M059J (cell line): ENCODE measurements around the gene OBSCN. TPM values are rescaled to one million over a fixed set of nuclear protein-coding genes. Genes with fewer than 3 reads are reported as not detected.

Experiments used
- DNase-seq: peaks from one replicate; pipeline ENCODE4 v3.0.0-alpha.2; 2012; ENCODE audit warnings: low read depth
- total RNA-seq: library from RNA; depleted of rRNA; stranded (reverse); fragments of >200 nt; shearing (Covaris generic); gene quantifications from 2 replicates; pipeline ENCODE4 v1.2.3, GENCODE V29; 2014

OBSCN gene
- total RNA-seq, 1 experiment from 2014 or later, result 1.9 TPM

GRCh38 chr1:228307218-228308023 lies 99.6 kb downstream of the OBSCN start:
- no peak for DNase-seq

GRCh38 chr1:228308085-228308601 lies 100.3 kb downstream of the OBSCN start:
- no peak for DNase-seq

GRCh38 chr1:228308628-228309325 lies 100.9 kb downstream of the OBSCN start:
- DNase-seq, result no peak

GRCh38 chr1:228309326-228310067 lies 101.7 kb downstream of the OBSCN start:
- no peak for DNase-seq

- DNase-seq, result no peak
Measured at GRCh38 chr1:228310162-228310792, 102.4 kb downstream of the OBSCN start.

GRCh38 chr1:228311091-228311490 lies 103.2 kb downstream of the OBSCN start:
- DNase-seq, result no peak

- DNase-seq, result no peak
Measured at GRCh38 chr1:228312136-228312764, 104.4 kb downstream of the OBSCN start.

GRCh38 chr1:228313536-228314277 lies 105.9 kb downstream of the OBSCN start:
- DNase-seq, result no peak

- no peak for DNase-seq
Measured at GRCh38 chr1:228314315-228314657, 106.4 kb downstream of the OBSCN start.

- DNase-seq, result no peak
Measured at GRCh38 chr1:228314658-228315483, 107.0 kb downstream of the OBSCN start.

- no peak for DNase-seq
Measured at GRCh38 chr1:228315484-228315944, 107.7 kb downstream of the OBSCN start.

GRCh38 chr1:228315945-228316588 lies 108.2 kb downstream of the OBSCN start:
- no peak for DNase-seq

GRCh38 chr1:228316589-228317387 lies 108.9 kb downstream of the OBSCN start:
- no peak for DNase-seq

- DNase-seq, result no peak
Measured at GRCh38 chr1:228317411-228317828, 109.6 kb downstream of the OBSCN start.

- DNase-seq, result no peak
Measured at GRCh38 chr1:228317891-228318810, 110.3 kb downstream of the OBSCN start.

- DNase-seq, result no peak
Measured at GRCh38 chr1:228318823-228319241, 111.0 kb downstream of the OBSCN start.
